ENCODE results near the gene ZSCAN12.
"Not testable (repeated sequence)": the region's sequence is repeated elsewhere in the genome, so short reads cannot be mapped to it uniquely, and the experiment has no call there.

ZSCAN12 gene

GRCh38 chr6:28399350-28400121 is at the start of gene ZSCAN12:
TSS of gene ZSCAN12 (minus strand) at chr6:28399747. CDS start at chr6:28398405, 1,342 bp downstream.
- DNase-seq (ENCODE audit: low spot score): peak; percentile 88

GRCh38 chr6:28449056-28449455 is 49.5 kb upstream of the ZSCAN12 start:
- no peak for DNase-seq (ENCODE audit: low spot score)

GRCh38 chr6:28447512-28447906 is 48.0 kb upstream of the ZSCAN12 start:
- DNase-seq (ENCODE audit: low spot score): not testable (repeated sequence)

GRCh38 chr6:28446818-28447511 is 47.4 kb upstream of the ZSCAN12 start:
- DNase-seq (ENCODE audit: low spot score): peak; percentile 78

DNA sequence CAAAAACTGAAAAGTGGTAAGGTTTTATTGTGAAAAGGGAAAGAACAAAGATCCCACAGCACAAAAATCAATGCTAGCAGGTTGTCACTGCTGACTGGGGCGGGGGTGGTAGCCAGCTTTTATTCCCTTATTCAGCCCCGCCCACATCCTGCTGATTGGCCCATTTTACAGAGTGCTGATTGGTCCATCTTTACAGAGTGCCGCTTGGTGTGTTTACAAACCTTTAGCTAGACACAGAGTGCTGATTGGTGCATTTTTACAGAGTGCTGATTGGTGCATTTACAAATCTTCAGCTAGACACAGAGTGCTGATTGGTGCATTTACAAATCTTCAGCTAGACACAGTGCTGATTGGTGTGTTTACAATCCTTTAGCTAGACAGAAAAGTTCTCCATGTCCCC is 45.2 kb upstream of the ZSCAN12 start:
- DNase-seq (ENCODE audit: low spot score): not testable (repeated sequence)

DNA sequence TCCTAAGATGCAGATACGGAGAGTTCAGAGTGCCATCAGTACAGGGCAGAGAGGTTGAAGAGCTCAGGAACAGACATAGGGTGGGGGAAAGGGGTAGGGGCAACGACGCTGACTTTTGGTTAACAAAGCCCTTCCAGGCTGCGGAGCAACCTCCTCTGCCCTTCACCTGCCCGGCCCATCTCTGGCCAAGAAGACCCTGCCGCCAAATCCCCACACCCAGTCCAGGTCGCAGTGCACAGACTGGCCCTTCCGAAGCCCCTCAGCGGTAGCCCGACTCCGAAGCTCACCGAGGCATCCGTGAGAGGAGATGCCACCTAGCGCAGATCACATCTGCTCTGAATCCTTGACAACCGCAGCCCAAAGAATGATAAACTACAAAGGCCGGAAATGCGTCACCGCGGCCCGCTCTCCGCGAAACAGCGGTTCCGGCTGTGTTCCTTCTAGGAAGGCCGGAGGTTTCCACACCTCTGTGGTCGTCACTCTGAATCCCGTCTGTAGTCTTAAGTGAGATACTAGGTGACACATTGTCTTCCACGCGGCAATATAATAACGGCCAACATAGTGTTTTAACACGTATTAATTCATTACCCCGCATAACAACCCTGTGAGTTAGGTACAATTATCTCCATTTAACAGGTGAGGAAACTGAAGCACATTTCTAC is 43.7 kb upstream of the ZSCAN12 start, which contains the start of gene ZSCAN23:
ZSCAN23 (minus strand) TSS at position 380 of the 662 bp plus-strand sequence. CDS start 7,225 bp downstream, outside the sequence.
- DNase-seq (ENCODE audit: low spot score): peak; percentile 89

DNA sequence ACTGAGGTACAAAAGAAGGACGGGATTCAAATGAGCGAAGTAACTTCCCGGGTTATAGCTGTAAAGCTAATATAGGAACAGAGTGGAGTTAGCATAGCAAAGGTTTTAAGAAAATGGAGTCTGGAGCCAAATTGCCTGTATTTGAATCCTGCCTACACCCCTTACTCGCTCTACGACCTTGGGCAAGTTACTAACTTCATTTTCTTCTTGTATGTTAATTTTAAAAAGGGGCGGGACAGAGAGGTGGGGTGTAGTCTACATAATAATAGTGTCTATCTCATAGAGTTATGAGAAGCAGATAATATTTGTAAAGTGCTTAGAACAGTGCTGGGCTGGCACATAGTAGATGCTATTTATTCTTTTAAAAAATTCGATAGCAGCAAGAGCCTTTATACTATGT is 43.0 kb upstream of the ZSCAN12 start:
- no peak for DNase-seq (ENCODE audit: low spot score)

DNA sequence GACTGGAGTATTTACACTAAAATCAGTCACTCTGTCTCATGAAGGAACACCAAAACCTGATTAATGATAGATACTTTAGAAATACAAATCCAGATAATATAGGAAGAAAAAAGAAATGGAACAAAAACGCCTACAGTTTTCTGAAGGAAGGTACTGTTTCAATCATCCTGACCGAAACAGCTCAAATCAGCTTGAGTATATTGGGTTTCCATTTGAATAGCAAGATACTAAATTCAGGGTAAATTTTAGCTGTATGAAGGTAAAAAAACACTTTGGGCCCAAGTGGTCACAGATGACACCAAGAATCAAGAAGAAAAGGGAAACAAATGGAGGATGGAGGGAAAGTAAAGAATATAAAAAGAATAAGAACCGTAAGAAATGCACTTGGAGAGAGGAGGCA is 36.9 kb upstream of the ZSCAN12 start:
- DNase-seq (ENCODE audit: low spot score): no peak

DNA sequence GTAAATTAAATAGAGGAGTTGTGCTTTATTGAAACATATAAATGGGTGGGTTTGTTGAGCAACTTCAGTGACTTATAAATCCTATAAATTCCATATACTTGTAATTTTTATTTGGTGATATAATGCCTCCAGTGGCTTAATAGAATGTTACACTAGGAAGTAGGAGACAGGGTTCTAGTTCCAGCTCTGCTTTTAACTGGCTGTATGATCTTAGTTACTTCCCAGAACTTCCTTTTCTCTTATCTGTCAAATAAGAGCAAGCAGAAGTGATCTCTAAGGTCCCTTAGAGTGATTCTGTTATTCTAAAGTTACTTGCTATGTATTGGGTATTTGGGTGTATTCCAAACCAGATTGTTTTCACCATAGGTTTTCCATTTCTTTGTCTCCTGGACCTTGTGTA is 33.6 kb upstream of the ZSCAN12 start:
- no peak for DNase-seq (ENCODE audit: low spot score)

DNA sequence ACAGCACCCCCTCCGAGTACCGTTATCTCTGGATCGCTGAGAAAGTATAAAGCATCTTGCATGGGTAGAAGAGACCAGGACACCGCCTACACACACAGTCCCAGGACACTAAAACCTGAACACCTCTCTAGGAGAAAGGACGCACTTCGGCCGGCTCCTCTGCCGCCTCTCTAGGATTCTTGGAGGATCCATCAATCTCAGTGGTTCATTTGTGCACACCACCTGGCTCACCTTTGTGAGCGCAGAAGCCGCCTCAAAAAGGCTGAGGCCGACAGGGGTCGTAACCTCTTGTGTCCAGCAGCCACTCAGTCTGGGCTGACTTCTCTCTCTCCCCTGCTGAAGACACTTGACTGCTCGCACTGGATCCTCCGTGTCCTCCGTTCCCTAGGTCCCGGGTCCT is 30.2 kb upstream of the ZSCAN12 start:
- no peak for DNase-seq (ENCODE audit: low spot score)

GRCh38 chr6:28425944-28426541 is 26.5 kb upstream of the ZSCAN12 start:
- no peak for DNase-seq (ENCODE audit: low spot score)

GRCh38 chr6:28424163-28424562 is 24.6 kb upstream of the ZSCAN12 start:
- DNase-seq (ENCODE audit: low spot score): no peak

DNA sequence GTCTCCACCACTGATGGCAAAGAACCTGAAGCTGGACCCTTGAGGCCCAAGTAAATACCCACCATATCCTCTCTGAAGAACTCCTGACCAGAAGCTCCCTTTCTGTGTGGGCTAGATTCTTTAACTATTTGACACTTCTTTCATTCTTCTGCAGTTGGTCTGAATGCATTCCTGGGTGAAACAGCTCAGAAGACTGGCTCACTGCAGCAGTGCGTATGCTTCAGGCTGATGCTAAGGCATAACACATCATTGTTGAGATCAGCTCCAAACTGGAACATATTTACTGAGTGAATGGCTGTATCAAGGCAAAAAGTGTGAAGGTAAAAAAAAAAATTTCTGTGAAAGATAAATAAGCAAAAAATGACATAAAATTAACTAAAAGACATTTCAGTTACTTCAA is 24.0 kb upstream of the ZSCAN12 start:
- no peak for DNase-seq (ENCODE audit: low spot score)

DNA sequence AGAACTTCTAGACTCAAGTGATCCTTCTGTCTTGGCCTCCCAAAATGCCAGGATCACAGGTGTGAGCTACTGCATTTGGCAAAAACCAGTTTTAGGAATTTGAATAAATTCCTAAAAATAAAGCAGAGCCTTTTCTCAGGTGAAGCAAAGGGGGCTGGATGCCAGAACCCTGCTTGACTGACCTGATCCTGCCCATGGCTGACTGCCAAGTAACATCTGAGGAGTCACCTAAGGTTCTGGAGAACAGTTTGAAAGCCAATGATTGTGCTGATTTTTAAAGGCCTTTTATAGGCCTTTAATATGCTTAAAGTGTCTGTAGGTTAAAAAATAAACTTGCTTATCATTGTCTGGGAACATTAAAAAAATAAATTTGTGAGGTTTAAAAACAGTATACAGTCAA is 14.1 kb upstream of the ZSCAN12 start:
- no peak for DNase-seq (ENCODE audit: low spot score)

DNA sequence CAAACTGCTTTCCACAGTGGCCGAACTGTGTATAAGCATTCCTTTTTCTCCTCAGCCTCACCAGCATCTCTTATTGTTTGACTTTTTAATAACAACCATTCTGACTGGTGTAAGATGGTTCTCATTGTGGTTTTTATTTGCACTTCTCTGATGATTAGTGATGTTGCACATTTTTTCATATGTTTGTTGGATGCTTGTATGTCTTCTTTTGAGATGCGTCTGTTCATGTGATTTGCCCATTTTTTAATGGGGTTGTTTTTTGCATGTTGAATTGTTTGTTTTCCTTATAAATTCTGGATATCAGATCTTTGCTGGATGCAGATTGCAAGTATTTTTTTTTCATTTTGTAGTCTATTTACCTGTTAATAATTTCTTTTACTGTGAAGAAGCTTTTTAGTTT is 11.2 kb upstream of the ZSCAN12 start:
- no peak for DNase-seq (ENCODE audit: low spot score)

GRCh38 chr6:28408076-28408802 is 8.7 kb upstream of the ZSCAN12 start:
- no peak for DNase-seq (ENCODE audit: low spot score)

DNA sequence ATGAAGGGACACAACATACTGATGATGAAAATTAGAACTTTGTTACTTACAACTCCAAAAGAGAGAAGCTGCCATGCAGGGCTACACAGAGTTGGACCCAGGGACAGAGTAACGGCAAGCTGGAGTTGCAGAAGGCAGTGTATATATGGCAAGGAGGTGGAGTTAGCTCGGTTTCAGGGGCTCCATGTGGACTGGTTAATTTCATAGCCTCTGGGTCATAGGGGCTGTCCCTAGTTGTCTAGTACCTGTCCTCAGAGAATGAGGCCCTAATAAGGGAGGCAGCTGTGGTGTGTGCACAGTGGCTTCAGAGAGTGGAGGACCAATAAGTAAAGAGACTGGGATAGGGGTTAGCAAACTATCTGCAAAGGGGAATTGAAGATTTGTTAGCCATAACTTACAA is 7.9 kb upstream of the ZSCAN12 start:
- no peak for DNase-seq (ENCODE audit: low spot score)

DNA sequence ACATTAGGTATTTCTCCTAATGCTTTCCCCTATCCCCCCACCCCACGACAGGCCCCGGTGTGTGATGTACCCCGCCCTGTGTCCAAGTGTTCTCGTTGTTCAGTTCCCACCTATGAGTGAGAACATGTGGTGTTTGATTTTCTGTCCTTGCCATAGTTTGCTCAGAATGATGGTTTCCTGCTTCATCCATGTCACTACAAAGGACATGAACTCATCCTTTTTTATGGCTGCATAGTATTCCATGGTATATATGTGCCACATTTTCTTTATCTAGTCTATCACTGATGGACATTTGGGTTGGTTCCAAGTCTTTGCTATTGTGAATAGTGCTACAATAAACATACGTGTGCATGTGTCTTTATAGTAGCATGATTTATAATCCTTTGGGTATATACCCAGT is 4.4 kb upstream of the ZSCAN12 start:
- not testable (repeated sequence) for DNase-seq (ENCODE audit: low spot score)

DNA sequence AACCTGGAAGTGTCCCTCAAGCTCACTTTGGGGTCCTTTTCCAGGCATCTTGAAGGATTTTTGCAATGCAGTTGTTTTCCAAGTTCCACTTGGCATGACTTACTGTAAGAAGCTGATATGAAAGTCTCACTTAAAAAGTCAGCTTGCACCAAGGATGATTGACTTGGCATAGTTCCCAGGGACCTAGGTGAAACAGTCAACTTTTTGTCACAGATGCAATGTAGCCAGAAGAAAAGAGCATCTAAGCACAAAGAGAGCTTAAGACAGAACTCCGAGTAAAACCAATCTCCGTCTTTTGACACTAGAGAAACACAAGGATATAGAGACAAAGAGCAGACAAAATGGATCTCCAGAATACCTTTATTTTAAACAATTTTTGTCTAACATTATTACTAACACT is 2.6 kb upstream of the ZSCAN12 start:
- no peak for DNase-seq (ENCODE audit: low spot score)

- no peak for DNase-seq (ENCODE audit: low spot score)
These were observed 1.6 kb upstream of the ZSCAN12 start for GRCh38 chr6:28401172-28401571.

- DNase-seq (ENCODE audit: low spot score): no peak
These were observed 540 bp upstream of the ZSCAN12 start for GRCh38 chr6:28400122-28400451.

DNA sequence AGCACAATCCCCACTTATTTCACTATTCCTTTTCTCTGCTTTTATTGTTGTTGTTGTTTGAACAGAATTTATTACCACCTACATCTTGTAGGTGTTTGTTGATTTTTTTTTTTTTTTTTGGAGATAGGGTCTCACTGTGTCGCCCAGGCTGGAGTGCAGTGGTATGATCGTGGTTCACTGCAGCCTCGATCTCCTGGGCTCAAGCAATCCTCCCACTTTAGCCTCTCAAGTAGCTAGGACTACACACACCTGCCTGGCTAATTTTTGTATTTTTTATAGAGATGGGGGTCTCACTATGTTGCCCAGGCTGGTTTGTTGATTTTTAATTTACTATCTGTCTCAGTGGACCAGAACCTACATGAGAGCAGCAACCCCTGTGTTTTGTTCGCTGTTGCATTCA is 3.6 kb downstream of the ZSCAN12 start:
- DNase-seq (ENCODE audit: low spot score): no peak

Measured in ecto neural progenitor cell (in vitro differentiated cells).